ENCODE data around the gene TUBB3.

Gene TUBB3

GRCh38 chr16:89890886-89891657, 32.1 kb upstream of the TUBB3 start:
- Histone ChIP-seq H3K9ac (ENCODE audit: low read depth in 1 of 2, low read length in 2 of 2) (no peak overlapping the region), H3K27me3 (ENCODE audit: control insufficient read depth in 2 of 2, insufficient read depth in 2 of 2, low read length in 2 of 2) (no peaks in the 10 kb centered on the region), H3K36me3 (ENCODE audit: control insufficient read depth in 2 of 2, insufficient read depth in 2 of 2, low read length in 2 of 2) (peaks cover 66 to 70% of the 10 kb centered on the region in 2 donors), H3K4me3 (ENCODE audit: low read length in 2 of 2) (no peak overlapping the region), H3K27ac (ENCODE audit: low read depth in 2 of 2, low read length in 2 of 2) (no peak overlapping the region), H3K9me3 (ENCODE audit: control insufficient read depth in 2 of 2, low read length in 2 of 2) (no peaks in the 10 kb centered on the region), H3K4me1 (ENCODE audit: control insufficient read depth in 2 of 2, insufficient read depth in 2 of 2, low read length in 2 of 2) (no peaks in the 10 kb centered on the region)

- Histone ChIP-seq H3K27ac (ENCODE audit: low read depth in 2 of 2, low read length in 2 of 2) (no peak overlapping the region), H3K4me1 (ENCODE audit: control insufficient read depth in 2 of 2, insufficient read depth in 2 of 2, low read length in 2 of 2) (no peaks in the 10 kb centered on the region), H3K9me3 (ENCODE audit: control insufficient read depth in 2 of 2, low read length in 2 of 2) (no peaks in the 10 kb centered on the region), H3K9ac (ENCODE audit: low read depth in 1 of 2, low read length in 2 of 2) (no peak overlapping the region), H3K4me3 (ENCODE audit: low read length in 2 of 2) (no peak overlapping the region), H3K27me3 (ENCODE audit: control insufficient read depth in 2 of 2, insufficient read depth in 2 of 2, low read length in 2 of 2) (no peaks in the 10 kb centered on the region), H3K36me3 (ENCODE audit: control insufficient read depth in 2 of 2, insufficient read depth in 2 of 2, low read length in 2 of 2) (peaks cover 66 to 75% of the 10 kb centered on the region in 2 donors)
Measured at GRCh38 chr16:89892055-89892630, 31.0 kb upstream of the TUBB3 start.

GRCh38 chr16:89892635-89893034, 30.5 kb upstream of the TUBB3 start:
- H3K4me1 ChIP-seq (ENCODE audit: control insufficient read depth in 2 of 2, insufficient read depth in 2 of 2, low read length in 2 of 2) = no peaks in the 10 kb centered on the region
- no peak overlapping the region for H3K4me3 ChIP-seq (ENCODE audit: low read length in 2 of 2)
- no peaks in the 10 kb centered on the region for H3K27me3 ChIP-seq (ENCODE audit: control insufficient read depth in 2 of 2, insufficient read depth in 2 of 2, low read length in 2 of 2)
- H3K9me3 ChIP-seq (ENCODE audit: control insufficient read depth in 2 of 2, low read length in 2 of 2) = no peaks in the 10 kb centered on the region
- H3K27ac ChIP-seq (ENCODE audit: low read depth in 2 of 2, low read length in 2 of 2) = no peak overlapping the region
- H3K9ac ChIP-seq (ENCODE audit: low read depth in 1 of 2, low read length in 2 of 2) = no peak overlapping the region
- H3K36me3 ChIP-seq (ENCODE audit: control insufficient read depth in 2 of 2, insufficient read depth in 2 of 2, low read length in 2 of 2) = peaks cover 65 to 74% of the 10 kb centered on the region in 2 donors

GRCh38 chr16:89893642-89894548, 29.2 kb upstream of the TUBB3 start:
- H3K9me3 ChIP-seq (ENCODE audit: control insufficient read depth in 2 of 2, low read length in 2 of 2) = no peaks in the 10 kb centered on the region
- peaks cover 67 to 74% of the 10 kb centered on the region in 2 donors for H3K36me3 ChIP-seq (ENCODE audit: control insufficient read depth in 2 of 2, insufficient read depth in 2 of 2, low read length in 2 of 2)
- H3K27me3 ChIP-seq (ENCODE audit: control insufficient read depth in 2 of 2, insufficient read depth in 2 of 2, low read length in 2 of 2) = no peaks in the 10 kb centered on the region
- no peak overlapping the region for H3K4me3 ChIP-seq (ENCODE audit: low read length in 2 of 2)
- no peaks in the 10 kb centered on the region for H3K4me1 ChIP-seq (ENCODE audit: control insufficient read depth in 2 of 2, insufficient read depth in 2 of 2, low read length in 2 of 2)
- no peak overlapping the region for H3K9ac ChIP-seq (ENCODE audit: low read depth in 1 of 2, low read length in 2 of 2)
- H3K27ac ChIP-seq (ENCODE audit: low read depth in 2 of 2, low read length in 2 of 2) = no peak overlapping the region

GRCh38 chr16:89895482-89896250, 27.5 kb upstream of the TUBB3 start:
- Histone ChIP-seq H3K9ac (ENCODE audit: low read depth in 1 of 2, low read length in 2 of 2) (no peak overlapping the region), H3K27ac (ENCODE audit: low read depth in 2 of 2, low read length in 2 of 2) (no peak overlapping the region), H3K4me3 (ENCODE audit: low read length in 2 of 2) (no peak overlapping the region), H3K4me1 (ENCODE audit: control insufficient read depth in 2 of 2, insufficient read depth in 2 of 2, low read length in 2 of 2) (no peaks in the 10 kb centered on the region), H3K36me3 (ENCODE audit: control insufficient read depth in 2 of 2, insufficient read depth in 2 of 2, low read length in 2 of 2) (peaks cover 73 to 80% of the 10 kb centered on the region in 2 donors), H3K9me3 (ENCODE audit: control insufficient read depth in 2 of 2, low read length in 2 of 2) (no peaks in the 10 kb centered on the region), H3K27me3 (ENCODE audit: control insufficient read depth in 2 of 2, insufficient read depth in 2 of 2, low read length in 2 of 2) (no peaks in the 10 kb centered on the region)

GRCh38 chr16:89897204-89897603, 25.9 kb upstream of the TUBB3 start:
- Histone ChIP-seq H3K27me3 (ENCODE audit: control insufficient read depth in 2 of 2, insufficient read depth in 2 of 2, low read length in 2 of 2) (no peaks in the 10 kb centered on the region), H3K27ac (ENCODE audit: low read depth in 2 of 2, low read length in 2 of 2) (no peak overlapping the region), H3K4me1 (ENCODE audit: control insufficient read depth in 2 of 2, insufficient read depth in 2 of 2, low read length in 2 of 2) (no peaks in the 10 kb centered on the region), H3K9me3 (ENCODE audit: control insufficient read depth in 2 of 2, low read length in 2 of 2) (no peaks in the 10 kb centered on the region), H3K4me3 (ENCODE audit: low read length in 2 of 2) (no peak overlapping the region), H3K36me3 (ENCODE audit: control insufficient read depth in 2 of 2, insufficient read depth in 2 of 2, low read length in 2 of 2) (peaks cover 65 to 71% of the 10 kb centered on the region in 2 donors), H3K9ac (ENCODE audit: low read depth in 1 of 2, low read length in 2 of 2) (no peak overlapping the region)

- no peaks in the 10 kb centered on the region for H3K27me3 ChIP-seq (ENCODE audit: control insufficient read depth in 2 of 2, insufficient read depth in 2 of 2, low read length in 2 of 2)
- H3K4me3 ChIP-seq (ENCODE audit: low read length in 2 of 2) = no peak overlapping the region
- H3K9ac ChIP-seq (ENCODE audit: low read depth in 1 of 2, low read length in 2 of 2) = no peak overlapping the region
- H3K9me3 ChIP-seq (ENCODE audit: control insufficient read depth in 2 of 2, low read length in 2 of 2) = no peaks in the 10 kb centered on the region
- no peaks in the 10 kb centered on the region for H3K4me1 ChIP-seq (ENCODE audit: control insufficient read depth in 2 of 2, insufficient read depth in 2 of 2, low read length in 2 of 2)
- peaks cover 54 to 66% of the 10 kb centered on the region in 2 donors for H3K36me3 ChIP-seq (ENCODE audit: control insufficient read depth in 2 of 2, insufficient read depth in 2 of 2, low read length in 2 of 2)
- no peak overlapping the region for H3K27ac ChIP-seq (ENCODE audit: low read depth in 2 of 2, low read length in 2 of 2)
Measured at GRCh38 chr16:89898201-89898967, 24.8 kb upstream of the TUBB3 start.

- H3K9me3 ChIP-seq (ENCODE audit: control insufficient read depth in 2 of 2, low read length in 2 of 2) = no peaks in the 10 kb centered on the region
- H3K36me3 ChIP-seq (ENCODE audit: control insufficient read depth in 2 of 2, insufficient read depth in 2 of 2, low read length in 2 of 2) = peaks cover 58 to 65% of the 10 kb centered on the region in 2 donors
- H3K27ac ChIP-seq (ENCODE audit: low read depth in 2 of 2, low read length in 2 of 2) = no peak overlapping the region
- H3K4me1 ChIP-seq (ENCODE audit: control insufficient read depth in 2 of 2, insufficient read depth in 2 of 2, low read length in 2 of 2) = no peaks in the 10 kb centered on the region
- H3K9ac ChIP-seq (ENCODE audit: low read depth in 1 of 2, low read length in 2 of 2) = no peak overlapping the region
- no peak overlapping the region for H3K4me3 ChIP-seq (ENCODE audit: low read length in 2 of 2)
- H3K27me3 ChIP-seq (ENCODE audit: control insufficient read depth in 2 of 2, insufficient read depth in 2 of 2, low read length in 2 of 2) = no peaks in the 10 kb centered on the region
Measured at GRCh38 chr16:89899879-89900481, 23.2 kb upstream of the TUBB3 start.

- Histone ChIP-seq H3K27me3 (ENCODE audit: control insufficient read depth in 2 of 2, insufficient read depth in 2 of 2, low read length in 2 of 2) (no peaks in the 10 kb centered on the region), H3K36me3 (ENCODE audit: control insufficient read depth in 2 of 2, insufficient read depth in 2 of 2, low read length in 2 of 2) (peaks cover 57 to 67% of the 10 kb centered on the region in 2 donors), H3K9ac (ENCODE audit: low read depth in 1 of 2, low read length in 2 of 2) (no peak overlapping the region), H3K9me3 (ENCODE audit: control insufficient read depth in 2 of 2, low read length in 2 of 2) (no peaks in the 10 kb centered on the region), H3K27ac (ENCODE audit: low read depth in 2 of 2, low read length in 2 of 2) (no peak overlapping the region), H3K4me1 (ENCODE audit: control insufficient read depth in 2 of 2, insufficient read depth in 2 of 2, low read length in 2 of 2) (no peaks in the 10 kb centered on the region), H3K4me3 (ENCODE audit: low read length in 2 of 2) (no peak overlapping the region)
Measured at GRCh38 chr16:89900885-89901284, 22.3 kb upstream of the TUBB3 start.

Data from mucosa of rectum (tissue), 2 donors.